CD4-positive, alpha-beta T cell (primary cell): ENCODE measurements around the gene ABI3. TPM values are rescaled to one million over a fixed set of nuclear protein-coding genes. Genes with fewer than 3 reads are reported as not detected.

ENCODE experiments used
- ATAC-seq: fragments of 200-7000 bp; cut with Tn5 transposase; one replicate; pipeline ENCODE4 v1.10.0; 2022; ENCODE audit warnings: mild to moderate bottlenecking; ENCODE audit not compliant: poor library complexity
- CTCF ChIA-PET: fragments of 350-600 bp; sonication (Branson Sonifier 250); formaldehyde crosslinking; loops from one replicate; lab custom pipeline; 2021; ENCODE audit warnings: antibody characterized with exemption, inconsistent platforms; lab: Charles Lee
- POLR2A ChIA-PET: fragments of 350-600 bp; sonication (Branson Sonifier 250); formaldehyde crosslinking; loops from one replicate; lab custom pipeline; 2021; ENCODE audit warnings: antibody characterized with exemption, inconsistent platforms; lab: Charles Lee
- DNase-seq, 14 experiments: peaks; one replicate each; pipeline ENCODE4 v3.0.0-alpha.2; 2013 to 2020; ENCODE audit warnings: mixed read lengths in 2 of 14
- H3K27ac ChIP-seq, 2 donors: one replicate each; pipeline versions ENCODE4 v1.5.1 to v1.7.0; 2013; ENCODE audit warnings: low read length in 2 of 2, low read depth in 1 of 2, mild to moderate bottlenecking in 1 of 2
- H3K27me3 ChIP-seq, 2 experiments: 1 replicate in 1 of 2; 2 replicates in 1 of 2; pipeline versions ENCODE4 v1.6.1 to v1.7.0; 2013; ENCODE audit warnings: low read length in 2 of 2, control low read depth in 1 of 2, mild to moderate bottlenecking in 1 of 2, moderate library complexity in 1 of 2; ENCODE audit not compliant: insufficient read depth in 2 of 2, control insufficient read depth in 1 of 2
- H3K36me3 ChIP-seq: one replicate; pipeline ENCODE4 v1.6.1; 2013; ENCODE audit warnings: low read length, control low read depth; ENCODE audit not compliant: insufficient read depth
- H3K4me1 ChIP-seq: one replicate; pipeline ENCODE4 v1.6.1; 2013; ENCODE audit warnings: low read length, control low read depth; ENCODE audit not compliant: insufficient read depth
- H3K4me3 ChIP-seq: one replicate; pipeline ENCODE4 v1.5.1; 2013; ENCODE audit warnings: mild to moderate bottlenecking, low read length, moderate library complexity
- H3K9me3 ChIP-seq, 2 experiments: 1 replicate in 1 of 2; 2 replicates in 1 of 2; pipeline versions ENCODE4 v1.6.1 to v1.7.0; 2013; ENCODE audit warnings: low read length in 2 of 2, mild to moderate bottlenecking in 2 of 2, control low read depth in 1 of 2, moderate library complexity in 1 of 2; ENCODE audit not compliant: control insufficient read depth in 1 of 2, insufficient read depth in 1 of 2
- H3K27ac Mint-ChIP-seq: one replicate; pipeline ENCODE4 v1.8.0; 2020; ENCODE audit warnings: mixed read lengths
- H3K27me3 Mint-ChIP-seq: one replicate; pipeline ENCODE4 v1.8.0; 2021; ENCODE audit warnings: mixed read lengths
- H3K36me3 Mint-ChIP-seq: one replicate; pipeline ENCODE4 v1.8.0; 2021; ENCODE audit warnings: low read depth, mixed read lengths
- H3K4me1 Mint-ChIP-seq: one replicate; pipeline ENCODE4 v1.8.0; 2021; ENCODE audit warnings: low read depth, mixed read lengths
- H3K4me3 Mint-ChIP-seq: one replicate; pipeline ENCODE4 v1.8.0; 2020; ENCODE audit warnings: mild to moderate bottlenecking, mixed read lengths
- H3K9me3 Mint-ChIP-seq: one replicate; pipeline ENCODE4 v1.8.0; 2020; ENCODE audit warnings: mixed read lengths
- CTCF ChIP-seq: fragments of 200-600 bp; IDR thresholded peaks from one replicate; pipeline ENCODE4 v1.8.0; 2022; ENCODE audit warnings: antibody characterized with exemption, mild to moderate bottlenecking
- intact Hi-C, 2 experiments: fragments of 100-400 bp; cut with DNase I in 1 of 2; cut with micrococcal nuclease in 1 of 2; formaldehyde crosslinking; loops; one replicate each; pipeline versions ENCODE4 v1.15.1 to v1.9.0; 2023 to 2025; cut with DNase I, micrococcal nuclease
- total RNA-seq, 174 experiments: library from RNA in 2 of 174; stranded (reverse) in 2 of 174; gene quantifications; one replicate each; pipeline ENCODE4 v1.2.3 and lab custom pipeline; 2021 to 2026

ABI3 gene
- total RNA-seq, 2 experiments from 2014 or later: 5.6 to 5.8 TPM

GRCh38 chr17:49180303-49180702 is 30.2 kb upstream of the ABI3 start:
- Mint-ChIP-seq H3K27ac (no peak overlapping the region), H3K9me3 (peaks cover 7% of the 10 kb centered on the region), H3K36me3 (peaks cover 12% of the 10 kb centered on the region), H3K27me3 (peaks cover 1% of the 10 kb centered on the region), H3K4me3 (no peak overlapping the region), H3K4me1 (peaks cover 5% of the 10 kb centered on the region)
- intact Hi-C loops: loop anchor here (1.0 to 5.0 kb wide), 4 partner anchors 47 to 217 kb away; no protein-coding TSS in a partner anchor
- Histone ChIP-seq H3K4me1 (peaks cover 5% of the 10 kb centered on the region), H3K9me3 (peaks cover 23 to 26% of the 10 kb centered on the region in 2 experiments), H3K36me3 (no peaks in the 10 kb centered on the region), H3K27me3 (no peaks in the 10 kb centered on the region), H3K4me3 (no peak overlapping the region), H3K27ac (no peak overlapping the region)
- peak; percentile 44 for ATAC-seq
- peak; percentile 89 for TF ChIP-seq CTCF
- DNase-seq: peak; percentile 40 to 83 (median 62)
- ChIA-PET CTCF (interaction anchor here (0.7 to 5.5 kb wide), 12 partner anchors 12 to 293 kb away, joined by 3 to 48 read pairs (median 6); partner anchors contain the start of gene PHOSPHO1), POLR2A (interaction anchor here (1.8 to 5.2 kb wide), 3 partner anchors 11 to 49 kb away, joined by 5 to 26 read pairs (median 7); no protein-coding TSS in a partner anchor)

- Histone ChIP-seq H3K27me3 (no peaks in the 10 kb centered on the region), H3K4me1 (peaks cover 5% of the 10 kb centered on the region), H3K27ac (no peak overlapping the region), H3K9me3 (peaks cover 15 to 27% of the 10 kb centered on the region in 2 experiments), H3K36me3 (no peaks in the 10 kb centered on the region), H3K4me3 (no peak overlapping the region)
- no peak for TF ChIP-seq CTCF
- CTCF ChIA-PET: interaction anchor here (0.7 to 5.5 kb wide), 9 partner anchors 11 to 292 kb away, joined by 3 to 48 read pairs (median 6); no protein-coding TSS in a partner anchor
- no peak for DNase-seq
- Mint-ChIP-seq H3K27ac (no peak overlapping the region), H3K4me3 (no peak overlapping the region), H3K36me3 (peaks cover 4% of the 10 kb centered on the region), H3K27me3 (no peaks in the 10 kb centered on the region), H3K4me1 (peaks cover 5% of the 10 kb centered on the region), H3K9me3 (peaks cover 2% of the 10 kb centered on the region)
- POLR2A ChIA-PET: interaction anchor here (1.8 to 5.2 kb wide), 3 partner anchors 10 to 48 kb away, joined by 5 to 26 read pairs (median 7); no protein-coding TSS in a partner anchor
- intact Hi-C loops: loop anchor here (1.0 to 5.0 kb wide), 4 partner anchors 46 to 216 kb away; no protein-coding TSS in a partner anchor
- ATAC-seq: no peak
Observed at GRCh38 chr17:49180998-49181635, 29.4 kb upstream of the ABI3 start.

- ATAC-seq: no peak
- POLR2A ChIA-PET: interaction anchor here (5.2 kb wide), 1 partner anchor 8 kb away, joined by 26 read pairs; no protein-coding TSS in a partner anchor
- peaks cover 5% of the 10 kb centered on the region for H3K4me1 Mint-ChIP-seq
- no peak for TF ChIP-seq CTCF
- peaks cover 0 to 19% of the 10 kb centered on the region in 2 experiments for H3K9me3 ChIP-seq
- no peaks in the 10 kb centered on the region for H3K27me3 ChIP-seq
- H3K4me1 ChIP-seq: peaks cover 5% of the 10 kb centered on the region
- H3K4me3 Mint-ChIP-seq: no peak overlapping the region
- H3K27me3 Mint-ChIP-seq: no peaks in the 10 kb centered on the region
- no peak overlapping the region for H3K27ac Mint-ChIP-seq
- intact Hi-C loops: loop anchor here (5.0 kb wide), 2 partner anchors 94 to 214 kb away; no protein-coding TSS in a partner anchor
- H3K36me3 Mint-ChIP-seq: peaks cover 3% of the 10 kb centered on the region
- H3K9me3 Mint-ChIP-seq: no peaks in the 10 kb centered on the region
- no peak overlapping the region for H3K27ac ChIP-seq
- CTCF ChIA-PET: interaction anchor here (5.5 kb wide), 1 partner anchor 9 kb away, joined by 46 read pairs; no protein-coding TSS in a partner anchor
- no peak for DNase-seq
- H3K36me3 ChIP-seq: no peaks in the 10 kb centered on the region
- no peak overlapping the region for H3K4me3 ChIP-seq
Observed at GRCh38 chr17:49183341-49183740, 27.2 kb upstream of the ABI3 start.
